NCI-H82 treated with DMSO at 0.1 percent for 48 hours (cell line): ENCODE data around the gene LYPD6B.

Experiments
- DNase-seq: peaks from one replicate; lab custom pipeline; 2025; ENCODE audit not compliant: unreplicated experiment; lab: John Stamatoyannopoulos, UW

Gene LYPD6B

DNA sequence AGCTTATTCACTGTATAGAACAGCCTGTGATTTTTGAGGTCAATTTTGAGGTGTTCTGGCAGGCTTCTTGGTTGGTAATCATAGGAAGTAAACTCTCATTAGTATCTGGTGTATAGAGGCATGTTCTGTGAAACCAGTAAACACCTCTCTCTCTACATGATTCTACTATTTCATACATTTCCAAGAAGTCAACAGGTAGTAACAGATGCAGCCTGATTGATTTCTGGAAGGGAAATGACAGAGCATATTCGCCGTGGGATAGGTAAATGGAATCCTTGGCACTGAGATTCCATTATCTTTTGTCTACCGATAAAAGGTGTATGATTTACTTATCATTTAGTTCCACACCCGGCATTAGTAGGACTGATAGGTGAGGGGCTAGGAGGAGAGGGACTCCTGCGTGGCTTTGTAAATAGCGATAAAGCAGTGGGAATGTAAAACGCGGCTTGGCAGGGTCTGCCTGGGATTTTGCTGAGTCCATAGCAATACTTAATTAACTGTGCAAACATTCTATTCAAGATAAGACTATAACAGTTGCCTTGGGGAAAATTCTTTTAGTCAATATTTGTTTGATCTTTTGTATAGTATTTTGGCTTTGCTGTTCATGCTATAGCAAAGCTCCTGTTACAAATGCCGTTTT lies 32.3 kb downstream of the LYPD6B start:
- no peak for DNase-seq

DNA sequence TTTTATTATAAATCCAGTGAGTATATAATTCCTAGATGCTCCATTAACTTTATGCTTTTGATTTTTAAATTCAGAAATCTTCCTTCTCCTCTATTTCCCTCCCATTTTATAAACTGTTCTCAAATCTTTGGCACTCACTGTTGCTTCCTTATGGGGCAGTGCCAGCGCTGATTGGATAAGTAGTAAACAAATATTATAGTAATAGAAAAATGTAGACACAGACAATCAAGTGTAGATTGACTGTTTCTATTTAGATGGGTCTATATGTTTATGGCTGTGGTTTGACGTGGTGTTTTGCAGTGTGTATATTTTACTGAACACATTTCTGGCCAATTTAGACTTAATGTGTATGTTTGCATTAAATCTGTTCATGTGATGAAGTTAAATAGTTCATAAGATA lies 36.6 kb downstream of the LYPD6B start:
- DNase-seq = no peak

GRCh38 chr2:149075853-149076252 lies 37.4 kb downstream of the LYPD6B start:
- no peak for DNase-seq

DNA sequence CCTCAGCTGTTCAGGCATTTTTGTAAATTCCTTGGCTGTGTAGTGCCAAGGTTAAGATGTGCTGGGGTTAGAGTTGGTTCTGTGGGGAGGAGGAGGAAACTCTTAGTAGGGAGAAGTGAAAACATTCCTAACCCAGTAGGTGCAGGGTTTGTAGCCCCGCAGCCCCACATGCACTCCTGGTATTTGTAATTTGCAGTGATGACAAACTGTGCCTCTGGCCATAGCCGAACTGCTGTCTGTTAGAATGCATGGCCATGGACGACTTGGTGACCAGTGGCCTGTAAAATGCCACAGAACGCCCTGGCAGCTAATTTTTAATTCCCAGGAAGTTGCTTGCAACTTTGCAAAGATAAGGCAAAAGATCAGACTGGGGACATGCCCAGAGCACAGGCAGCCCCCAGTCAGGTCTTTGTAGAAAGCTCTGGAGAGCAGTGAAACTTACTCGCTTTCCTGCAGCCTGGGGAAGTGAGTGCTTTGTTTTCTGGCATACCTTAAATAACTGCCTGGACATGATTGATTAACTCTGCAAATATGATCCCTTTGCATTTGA lies 38.4 kb downstream of the LYPD6B start:
- no peak for DNase-seq

- DNase-seq = no peak
These were observed 39.4 kb downstream of the LYPD6B start for GRCh38 chr2:149077861-149078260.

GRCh38 chr2:149080099-149080498 lies 41.6 kb downstream of the LYPD6B start:
- no peak for DNase-seq

DNA sequence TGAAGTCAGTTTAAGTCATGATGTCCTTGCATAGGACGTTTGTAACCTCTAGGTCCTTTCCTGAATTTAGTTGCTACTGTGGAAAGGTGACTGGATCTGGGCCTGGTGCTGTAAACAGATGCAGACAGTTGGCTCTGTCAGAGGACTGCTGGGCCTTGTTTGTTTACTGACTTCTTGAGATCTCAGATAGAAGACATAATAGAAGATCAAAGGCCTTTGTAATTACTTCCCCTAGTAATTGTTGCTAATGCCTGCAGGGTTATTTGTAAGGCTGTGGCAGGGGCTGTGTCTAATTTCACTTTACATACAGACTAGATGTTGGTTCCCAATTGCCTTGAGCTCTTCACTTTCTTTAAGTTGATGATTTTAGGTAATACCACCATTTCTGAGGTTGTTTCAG lies 42.5 kb downstream of the LYPD6B start:
- no peak for DNase-seq

GRCh38 chr2:149082079-149082478 lies 43.6 kb downstream of the LYPD6B start:
- DNase-seq = no peak

DNA sequence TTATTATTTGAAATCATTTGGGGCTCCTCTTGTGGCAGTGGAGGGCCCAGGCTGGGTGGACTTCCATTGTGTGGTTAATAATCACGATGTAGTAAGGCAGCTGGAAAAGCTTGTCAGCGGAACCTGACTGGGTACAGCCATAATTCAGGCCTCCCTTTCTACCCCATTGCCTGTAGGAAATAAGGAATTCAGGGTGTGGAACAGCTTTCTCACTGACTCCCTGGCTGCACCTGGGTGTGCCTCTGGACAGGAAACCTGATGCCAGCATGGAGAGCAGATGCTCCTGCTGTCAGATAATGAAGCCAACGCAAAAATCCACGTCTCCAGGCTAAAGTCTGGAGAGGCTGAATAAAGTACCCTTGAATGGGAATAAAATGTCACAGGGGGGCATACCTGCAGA lies 44.2 kb downstream of the LYPD6B start:
- no peak for DNase-seq

- DNase-seq = no peak
These were observed 46.7 kb downstream of the LYPD6B start for GRCh38 chr2:149084924-149085795.

DNA sequence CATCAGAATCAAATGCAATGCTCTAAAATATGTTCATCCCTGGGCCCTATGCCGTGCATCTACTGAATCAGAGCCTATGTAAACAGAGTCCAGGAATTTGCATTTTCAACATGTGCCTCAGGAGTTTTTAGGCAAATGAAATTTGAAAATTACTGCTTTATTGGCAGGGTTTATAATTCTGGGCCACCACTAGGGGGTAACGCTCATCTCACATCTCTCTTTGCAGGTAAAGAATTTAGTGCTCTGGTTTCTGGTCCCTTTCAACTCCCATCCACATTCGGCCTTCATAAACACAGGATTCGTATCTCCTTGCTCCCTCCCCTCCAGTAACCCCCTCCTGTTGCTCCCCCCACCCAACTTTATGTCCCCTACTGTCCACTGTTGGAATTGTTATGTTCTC lies 49.3 kb downstream of the LYPD6B start:
- no peak for DNase-seq

- no peak for DNase-seq
These were observed 50.6 kb downstream of the LYPD6B start for GRCh38 chr2:149089068-149089467.

DNA sequence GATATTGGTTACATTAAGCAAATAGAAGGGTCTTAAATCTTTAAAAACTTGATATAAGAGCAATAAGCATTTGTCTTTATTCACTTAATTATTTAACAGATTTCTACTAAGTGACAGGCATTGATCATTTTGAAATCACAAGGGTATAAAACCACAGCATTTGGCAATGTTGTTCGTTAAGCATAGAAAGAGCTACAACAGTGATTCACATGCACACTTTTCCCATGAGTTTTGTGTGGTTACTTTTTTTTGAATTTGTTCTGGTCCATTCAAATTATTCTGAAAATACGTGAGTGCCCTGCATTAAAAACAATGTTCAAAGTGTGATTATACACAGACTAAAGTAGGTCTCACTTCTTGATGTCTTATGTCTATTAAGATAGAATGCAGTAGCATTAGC lies 52.2 kb downstream of the LYPD6B start:
- DNase-seq = no peak

DNA sequence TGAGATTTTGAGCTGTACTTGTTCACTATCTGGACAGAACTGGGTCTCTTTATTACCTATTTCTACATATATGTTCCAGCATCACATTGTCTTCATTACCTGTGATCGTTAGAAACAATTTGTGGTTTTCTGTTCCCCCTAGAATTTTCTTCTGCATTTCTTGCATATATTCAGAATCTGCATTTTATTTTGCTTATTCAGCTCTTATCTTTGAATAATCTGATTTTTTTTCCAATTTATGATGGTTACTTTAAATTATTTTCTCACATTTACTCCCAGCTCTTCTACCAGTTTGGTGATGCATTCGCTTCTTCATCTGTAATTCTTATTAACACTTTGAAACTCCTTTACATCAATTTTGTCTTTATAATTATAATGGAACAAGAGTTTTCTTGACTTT lies 55.1 kb downstream of the LYPD6B start:
- no peak for DNase-seq

DNA sequence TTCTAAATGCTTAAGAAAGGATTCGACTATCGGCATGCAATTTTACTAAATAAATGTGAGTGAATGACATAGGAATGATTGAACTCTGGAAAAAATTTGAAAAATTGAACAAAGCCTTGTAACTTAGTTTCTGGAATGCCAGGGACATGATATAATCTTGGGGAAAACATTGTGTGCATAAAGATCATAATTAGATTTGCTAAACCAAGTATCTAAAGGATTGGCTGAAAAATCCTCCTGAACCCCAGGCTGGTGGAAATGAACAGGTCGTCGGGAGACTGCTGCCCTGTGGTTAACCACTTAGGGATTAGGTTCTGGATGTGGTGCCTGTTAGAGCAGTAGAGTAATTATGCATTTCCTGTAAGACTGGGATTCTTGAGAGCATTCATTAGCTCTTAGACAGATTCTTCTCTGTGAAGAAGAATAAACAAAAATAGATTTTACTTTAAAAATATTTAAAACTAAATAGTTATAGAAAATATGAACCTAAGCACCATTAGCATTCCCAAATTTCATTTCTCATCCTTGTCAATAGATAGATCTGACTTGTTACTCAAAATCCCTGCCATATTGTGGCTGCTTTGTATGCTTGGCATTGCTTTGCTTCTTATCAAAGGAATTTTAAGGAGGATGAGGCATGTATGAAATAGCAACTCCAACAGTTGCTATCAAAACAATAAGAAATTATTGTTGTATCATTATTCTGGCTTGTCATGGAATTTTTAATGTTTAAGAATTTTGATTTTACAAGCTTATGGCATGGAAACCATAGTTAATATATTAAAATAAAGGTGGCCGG lies 55.9 kb downstream of the LYPD6B start:
- no peak for DNase-seq

DNA sequence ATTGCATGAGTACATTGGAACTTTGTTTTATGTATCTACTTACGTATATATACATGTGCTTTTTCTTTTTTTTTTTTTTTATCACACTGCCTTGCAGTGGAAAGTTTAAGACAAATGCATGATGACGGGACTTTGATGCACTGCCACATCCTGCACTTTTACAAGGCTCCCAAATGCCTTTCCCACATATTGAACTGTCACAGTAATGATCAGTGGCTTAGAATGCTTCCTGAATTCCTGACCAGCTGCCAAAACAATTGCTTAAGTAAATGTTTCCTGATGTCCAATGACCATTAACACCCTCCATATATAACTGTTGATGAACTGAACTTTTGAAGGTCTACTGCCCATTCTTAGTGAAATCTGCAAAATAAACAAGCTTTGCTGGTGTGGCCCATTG lies 60.2 kb downstream of the LYPD6B start:
- DNase-seq = no peak

GRCh38 chr2:149099298-149099697 lies 60.8 kb downstream of the LYPD6B start:
- DNase-seq = no peak

DNA sequence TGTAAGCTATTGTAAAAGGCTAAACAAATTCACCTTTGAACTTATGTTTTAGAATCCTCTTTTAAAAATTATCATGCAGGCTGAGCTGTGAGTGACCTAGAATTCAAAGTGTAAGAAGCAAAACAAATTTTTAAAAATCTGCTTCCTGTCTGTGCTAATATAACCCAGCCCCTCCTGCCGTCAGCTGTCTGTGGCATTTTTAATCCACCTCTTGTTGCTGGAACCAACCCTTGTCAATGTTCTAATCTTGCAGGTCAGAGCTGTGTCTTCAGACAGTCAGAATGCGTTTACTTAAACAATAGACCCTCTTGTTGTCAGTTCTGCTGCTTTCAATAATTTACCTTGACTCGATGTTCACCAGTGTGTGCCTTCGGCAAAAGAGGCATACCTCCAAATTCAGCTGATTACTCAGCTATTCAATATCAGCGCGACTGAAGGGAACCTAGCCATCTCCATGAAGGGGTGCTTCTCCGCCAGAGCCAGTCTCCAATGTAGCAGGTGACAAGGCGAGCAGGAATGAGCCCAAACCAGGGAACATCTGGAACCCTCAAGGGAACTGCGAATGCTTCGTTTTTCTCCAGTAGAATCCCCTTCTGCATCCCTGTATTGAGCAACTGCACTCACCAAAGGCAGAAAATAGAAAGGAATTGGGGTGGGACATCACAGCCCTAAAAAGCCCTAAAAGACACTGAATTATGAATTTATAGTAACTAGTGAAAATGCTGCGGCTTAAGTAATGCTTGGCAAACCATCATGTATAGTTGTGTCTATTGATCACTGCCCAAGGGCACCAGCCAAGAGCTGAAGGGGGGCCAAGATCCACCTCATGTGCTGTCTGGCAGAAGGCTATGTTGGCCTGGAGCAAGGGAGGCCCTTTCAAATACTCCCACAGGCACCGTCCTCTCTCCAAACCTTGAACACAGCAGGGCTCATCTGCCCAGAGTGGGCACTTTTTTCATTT lies 62.5 kb downstream of the LYPD6B start:
- no peak for DNase-seq

DNA sequence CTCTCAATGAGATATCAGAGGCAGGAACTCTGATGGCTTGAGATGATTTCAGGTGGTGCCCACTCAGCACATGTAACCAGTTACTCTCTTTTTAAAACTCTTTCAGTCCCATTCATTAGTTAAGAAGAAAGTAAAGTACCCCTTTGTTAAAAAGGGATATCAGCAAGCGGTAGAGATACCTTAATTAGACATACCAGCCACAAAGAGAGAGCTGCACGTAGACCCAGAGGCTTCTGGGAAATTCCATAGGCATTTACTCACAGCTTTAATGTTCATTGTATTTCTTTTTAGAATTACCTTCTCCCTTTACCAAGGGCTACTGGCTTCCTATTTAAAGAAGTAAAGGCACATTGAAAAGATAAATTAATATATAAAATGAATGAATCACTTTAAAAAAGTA lies 63.3 kb downstream of the LYPD6B start:
- DNase-seq = no peak

DNA sequence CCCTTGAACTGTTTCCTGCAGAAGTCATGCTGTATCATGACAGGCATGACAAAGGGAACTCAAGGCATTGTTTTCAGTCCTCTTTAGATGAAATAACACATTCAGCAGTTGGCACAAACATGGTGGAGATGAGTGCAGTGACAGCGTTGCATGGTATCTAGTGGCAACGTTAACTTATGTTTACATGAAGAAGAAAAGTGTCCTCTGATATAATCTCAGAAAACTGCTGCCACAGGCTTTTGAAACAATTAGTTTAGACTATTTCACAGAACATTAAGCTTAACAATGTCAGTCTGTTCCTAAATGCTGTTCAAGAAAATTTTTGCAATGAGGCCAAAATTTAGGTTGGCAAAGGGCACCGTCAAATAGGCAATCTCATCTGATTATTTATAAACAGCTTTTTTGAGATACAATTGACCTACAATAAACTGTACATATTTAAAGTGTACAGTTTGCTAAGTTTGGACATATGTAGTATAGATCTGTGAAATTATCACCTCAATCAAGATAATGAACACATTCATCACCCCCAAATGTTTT lies 64.7 kb downstream of the LYPD6B start:
- no peak for DNase-seq
